GM19023 (cell line): Measurements from ENCODE around the gene COQ7.
A peak's percentile ranks its signal among the peaks of the same experiment; 100 is the strongest.

Experiments
- ATAC-seq: cut with Tn5 transposase; IDR thresholded peaks from one replicate; pipeline ENCODE4 v1.9.1; 2021; ENCODE audit warnings: mild to moderate bottlenecking, moderate library complexity; ENCODE audit not compliant: unreplicated experiment

COQ7 gene

GRCh38 chr16:19085679-19086200, 18.3 kb downstream of the COQ7 start:
- no peak for ATAC-seq

GRCh38 chr16:19086322-19087199, 19.1 kb downstream of the COQ7 start:
- ATAC-seq: peak; percentile 70

GRCh38 chr16:19088341-19088916, 21.0 kb downstream of the COQ7 start:
- ATAC-seq: no peak

DNA sequence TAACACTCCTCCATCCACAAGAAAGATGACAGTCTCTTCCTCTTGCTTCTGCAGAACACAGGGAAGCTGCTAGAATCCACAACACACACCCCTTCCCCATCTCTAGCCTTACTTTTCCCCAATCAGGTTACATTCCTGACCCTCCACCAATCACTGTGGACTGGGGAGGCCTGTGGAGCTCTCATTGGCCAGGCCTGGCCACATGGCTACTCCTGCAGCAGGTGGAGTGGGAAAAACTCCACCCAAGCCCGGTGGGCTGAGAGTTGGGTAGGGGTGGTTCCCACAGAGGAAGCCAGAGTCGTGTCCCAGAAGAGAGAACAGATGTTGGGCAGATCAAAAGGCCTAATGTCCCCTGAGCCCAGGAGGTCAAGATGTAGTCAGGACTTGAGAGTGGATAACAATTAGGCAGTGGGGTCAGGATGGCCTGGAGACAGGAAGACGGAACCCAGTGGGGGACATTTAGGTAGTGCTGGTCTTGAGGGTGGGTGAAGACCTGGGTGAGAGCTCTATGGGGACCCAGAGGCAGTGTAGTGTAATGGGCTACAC, 22.1 kb downstream of the COQ7 start:
- ATAC-seq: no peak

DNA sequence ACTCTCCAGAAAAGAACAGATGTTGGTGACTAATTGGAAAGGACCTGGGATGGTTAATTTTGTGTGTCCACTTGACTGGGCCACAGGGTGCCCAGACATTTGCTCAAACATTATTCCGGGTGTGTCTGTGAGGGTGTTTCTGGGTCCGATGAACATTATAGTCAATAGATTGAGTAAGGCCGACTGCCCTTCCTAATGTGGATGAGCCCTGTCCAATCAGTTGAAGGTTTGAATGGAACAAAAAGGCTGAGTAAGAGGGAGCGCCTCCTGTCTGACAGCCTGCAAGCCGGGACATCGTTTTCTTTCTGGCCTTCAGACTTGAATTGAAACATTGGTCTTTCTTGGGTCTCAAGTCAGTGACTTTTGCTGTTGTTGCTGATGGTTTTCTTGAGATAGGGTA, 23.5 kb downstream of the COQ7 start:
- no peak for ATAC-seq

DNA sequence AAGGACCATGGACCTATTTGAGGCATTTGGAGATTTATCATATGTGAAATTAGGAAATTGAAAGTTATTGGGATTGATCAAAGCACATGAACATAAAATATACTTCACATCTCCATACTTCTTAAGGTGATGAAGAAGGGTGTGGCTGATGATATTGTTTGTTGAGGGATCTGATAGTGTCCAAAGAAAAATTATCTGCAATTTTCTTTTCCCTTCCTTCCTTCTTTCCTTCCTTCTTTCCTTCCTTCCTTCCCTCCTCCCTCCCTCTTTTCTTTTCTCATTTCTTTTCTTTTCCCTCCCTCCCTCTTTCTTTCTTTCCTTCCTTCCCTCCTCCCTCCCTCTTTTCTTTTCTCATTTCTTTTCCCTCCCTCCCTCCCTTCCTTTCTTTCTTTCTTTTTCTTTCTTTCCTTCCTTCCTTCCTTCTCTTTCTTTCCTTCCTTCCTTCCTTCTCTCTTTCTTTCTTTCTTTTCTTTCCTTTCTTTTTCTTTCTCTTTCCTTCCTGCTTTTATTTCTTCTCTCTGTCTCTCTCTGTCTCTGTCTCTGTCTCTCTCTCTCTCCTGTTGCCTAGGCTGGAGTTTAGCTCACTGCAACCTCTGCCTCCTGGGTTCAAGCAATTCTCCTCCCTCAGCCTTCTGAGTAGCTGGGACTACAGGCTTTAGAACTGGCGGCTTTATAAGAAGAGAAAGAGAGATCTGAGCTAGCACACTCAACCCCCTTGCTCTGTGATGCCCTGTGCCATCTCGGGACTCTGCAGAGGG, 25.4 kb downstream of the COQ7 start:
- no peak for ATAC-seq

DNA sequence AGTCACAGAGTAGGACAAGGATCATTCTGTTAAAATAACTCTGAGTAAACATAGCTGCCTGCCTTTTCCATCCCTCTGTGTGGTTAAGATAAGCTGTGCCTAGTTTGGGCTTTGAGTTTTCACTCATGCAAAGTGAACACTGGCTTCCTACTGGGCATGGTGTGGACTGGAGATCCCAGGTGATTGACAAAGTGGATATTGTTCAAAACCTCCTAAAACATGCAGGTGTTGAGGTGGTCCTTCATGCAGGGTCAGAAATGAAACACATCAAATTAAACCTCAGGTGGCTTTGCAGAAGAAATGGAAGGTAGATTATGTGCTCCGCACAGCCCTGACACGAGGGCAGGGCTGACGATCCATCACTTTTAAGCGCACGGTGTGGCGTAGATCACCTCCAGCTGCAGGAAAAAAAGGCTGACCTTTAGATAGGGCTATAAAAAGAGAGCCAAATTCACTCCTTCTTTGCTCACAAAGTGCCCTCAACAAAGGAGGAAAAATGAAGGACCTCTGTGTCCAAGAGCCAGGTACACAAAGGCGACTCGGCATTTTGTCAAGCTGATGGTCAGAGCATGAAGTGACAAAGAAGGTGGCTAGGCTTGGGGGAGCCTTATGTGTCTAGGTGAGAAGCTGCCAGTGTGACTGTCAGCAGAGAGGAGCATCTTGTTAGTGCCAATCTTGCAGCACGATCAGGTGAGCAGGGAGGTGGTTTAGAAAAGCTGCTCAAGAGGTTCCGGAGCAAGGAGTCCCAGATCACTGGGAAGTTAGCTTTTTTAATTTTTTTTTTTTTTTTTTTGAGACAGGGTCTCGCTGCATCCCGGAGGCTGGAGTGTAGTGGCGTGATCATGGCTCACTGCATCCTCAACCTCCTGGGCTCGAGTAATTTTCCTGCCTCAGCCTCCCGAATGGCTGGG, 26.5 kb downstream of the COQ7 start:
- no peak for ATAC-seq

DNA sequence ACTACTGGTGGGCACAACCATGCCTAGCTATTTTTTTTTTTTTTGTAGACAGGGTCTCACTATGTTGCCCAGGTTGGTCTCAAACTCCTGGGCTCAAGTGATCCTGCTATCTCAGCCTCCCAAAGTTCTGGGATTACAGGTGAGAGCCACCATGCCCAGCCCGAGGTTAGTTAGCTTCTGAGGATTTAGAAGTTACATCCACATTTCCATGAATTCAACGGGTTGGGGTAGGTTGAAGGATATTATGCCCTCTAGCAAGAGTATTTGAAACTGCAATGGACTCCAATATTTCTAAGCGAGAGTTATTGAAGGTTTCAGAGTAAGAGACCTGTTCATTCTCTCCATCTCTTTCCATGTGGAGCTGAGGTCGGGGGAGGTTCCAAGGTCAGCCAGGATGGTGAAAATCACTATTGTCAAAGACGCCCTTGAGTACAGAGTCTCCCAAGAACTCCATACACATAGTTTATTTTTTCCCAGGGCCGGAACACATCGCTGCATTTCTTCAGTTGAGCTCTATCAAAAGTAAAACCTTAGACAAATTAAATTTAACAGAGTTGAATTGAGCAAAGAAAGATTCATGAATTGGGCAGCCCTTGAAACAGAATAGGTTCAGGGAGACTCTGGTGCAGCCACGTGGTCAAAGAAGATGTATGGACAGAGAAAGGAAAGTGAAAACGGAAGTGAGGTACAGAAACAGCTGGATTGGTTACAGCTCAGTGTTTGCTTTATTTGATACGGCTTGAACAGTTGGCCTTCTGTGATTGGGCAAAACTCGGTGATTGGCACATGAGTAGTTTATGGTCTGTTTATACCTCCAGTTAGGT, 27.3 kb downstream of the COQ7 start:
- ATAC-seq: no peak

GRCh38 chr16:19095654-19096053, 28.2 kb downstream of the COQ7 start:
- no peak for ATAC-seq

- ATAC-seq: no peak
Measured at GRCh38 chr16:19098173-19098572, 30.8 kb downstream of the COQ7 start.

DNA sequence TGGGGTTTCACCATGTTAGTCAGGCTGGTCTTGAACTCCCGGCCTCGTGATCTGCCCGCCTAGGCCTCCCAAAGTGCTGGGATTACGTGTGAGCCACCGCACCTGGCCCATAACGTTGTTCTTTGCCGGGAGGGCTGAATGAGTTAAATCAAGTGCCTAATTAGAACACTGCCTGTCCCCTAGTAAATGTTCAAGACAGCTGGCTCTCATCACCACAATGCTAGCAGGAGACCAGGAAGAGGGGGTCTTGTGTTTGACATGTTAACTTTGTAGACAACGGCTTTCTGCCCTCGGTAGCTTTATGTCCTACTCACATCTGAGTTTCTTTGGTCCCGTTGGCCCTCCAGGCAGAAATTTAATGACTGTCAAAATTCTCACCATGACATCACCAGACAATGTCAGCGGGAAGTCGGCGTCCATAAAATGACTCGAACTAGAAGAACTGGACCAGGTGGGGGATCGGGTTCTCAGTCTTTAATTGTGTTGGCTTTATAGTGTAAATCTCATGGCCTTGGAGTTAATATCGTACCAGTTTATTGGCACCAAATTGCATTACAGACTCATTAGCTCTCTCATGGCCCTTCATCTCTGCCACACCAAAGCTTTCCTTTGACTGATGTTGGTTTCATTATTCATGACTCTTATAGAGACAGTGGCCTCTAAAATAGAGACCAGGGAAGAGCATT, 34.9 kb downstream of the COQ7 start:
- no peak for ATAC-seq

DNA sequence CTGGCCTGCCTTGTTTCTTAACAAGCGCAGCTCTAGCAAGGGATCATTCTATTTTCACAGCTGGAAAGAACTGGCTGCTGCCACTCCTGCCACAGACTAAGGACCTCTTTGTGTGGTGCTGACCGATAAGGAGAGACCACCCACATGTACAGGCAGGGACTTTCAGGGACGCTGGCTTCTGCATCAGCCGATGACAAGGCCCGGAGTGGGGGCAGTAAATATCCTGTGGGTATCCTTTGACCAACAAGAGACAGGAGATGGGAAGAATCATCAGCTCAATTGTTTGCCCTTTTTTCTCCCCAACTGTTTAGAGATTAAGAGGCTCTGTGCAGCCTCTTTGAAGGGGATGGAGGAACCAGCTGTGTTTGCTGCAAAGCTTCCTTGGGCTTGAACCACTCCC, 37.2 kb downstream of the COQ7 start:
- ATAC-seq: no peak

- ATAC-seq: no peak
Measured at GRCh38 chr16:19105131-19105530, 37.7 kb downstream of the COQ7 start.

DNA sequence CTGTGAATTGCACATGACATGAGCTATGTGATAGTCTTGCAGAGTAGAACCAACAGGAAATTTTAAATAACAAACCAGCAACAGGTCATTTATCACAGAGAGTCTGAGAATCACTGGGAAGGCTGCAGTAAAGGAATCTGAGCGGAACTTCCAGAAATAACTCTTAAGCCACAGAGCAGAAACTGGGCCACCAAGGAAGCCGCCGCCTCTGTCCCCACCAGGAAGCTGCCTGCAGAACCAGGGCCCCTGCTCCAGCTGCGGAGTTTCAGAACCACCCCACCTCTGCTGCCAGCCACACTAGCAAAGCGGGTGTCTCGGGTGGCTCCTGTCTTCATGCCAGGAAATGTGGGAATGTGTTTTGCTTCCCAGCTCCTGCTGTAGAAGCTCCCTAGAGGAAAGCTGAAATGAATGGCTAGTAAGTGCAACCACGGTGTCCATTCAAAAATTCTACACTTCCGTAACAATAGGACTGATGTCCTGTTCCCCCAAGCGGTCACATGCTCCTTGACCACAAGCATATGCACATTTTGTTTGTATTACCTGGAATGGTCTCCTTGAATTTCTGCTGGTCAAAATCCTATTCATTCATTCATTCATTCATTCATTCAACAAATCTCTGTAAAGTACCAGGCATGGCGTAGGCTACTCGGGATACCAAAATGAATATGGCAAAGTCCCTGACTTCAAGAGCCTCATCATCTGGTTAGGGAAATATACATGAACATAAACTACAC, 38.6 kb downstream of the COQ7 start:
- ATAC-seq: no peak

- ATAC-seq: no peak
Measured at GRCh38 chr16:19106625-19107020, 39.2 kb downstream of the COQ7 start.

DNA sequence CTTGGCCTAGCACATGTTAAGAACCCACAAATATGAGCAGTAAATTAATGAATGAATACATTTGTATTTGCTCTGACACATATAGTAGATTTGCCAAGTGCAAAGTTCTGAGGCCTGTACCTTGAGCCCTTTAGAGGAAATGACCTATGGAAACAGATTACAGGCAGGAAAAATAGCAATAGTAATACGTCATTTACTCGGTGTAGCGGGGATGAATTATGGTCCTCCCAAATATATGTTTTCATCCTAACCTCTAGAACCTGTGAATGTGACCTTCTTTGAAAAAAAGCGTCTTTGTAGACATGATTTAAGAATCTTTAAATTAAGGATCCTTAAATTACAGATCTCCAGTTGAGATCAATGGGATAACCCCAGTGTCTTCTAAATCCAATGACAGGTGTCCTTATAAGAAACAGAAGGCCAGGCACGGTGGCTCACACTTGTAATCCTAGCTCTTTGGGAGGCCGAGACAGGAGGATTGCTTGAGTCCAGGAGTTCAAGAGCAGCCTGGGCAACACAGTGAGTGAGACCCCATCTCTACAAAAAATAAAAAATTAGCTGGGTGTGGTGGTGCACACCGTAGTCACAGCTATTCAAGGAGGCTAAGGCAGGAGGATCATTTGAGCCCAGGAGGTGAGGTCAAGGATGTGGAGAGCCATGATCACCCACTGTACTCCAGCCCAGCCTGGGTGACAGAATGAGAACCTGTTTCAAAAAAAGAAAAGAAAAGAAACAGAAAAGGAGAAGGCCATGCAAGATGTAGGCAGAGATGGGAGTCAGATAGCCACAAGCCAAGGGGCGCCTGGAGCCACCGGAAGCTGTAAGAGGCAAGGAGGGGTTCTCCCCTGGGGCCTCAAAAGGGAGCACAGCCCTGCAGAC, 41.2 kb downstream of the COQ7 start:
- no peak for ATAC-seq

DNA sequence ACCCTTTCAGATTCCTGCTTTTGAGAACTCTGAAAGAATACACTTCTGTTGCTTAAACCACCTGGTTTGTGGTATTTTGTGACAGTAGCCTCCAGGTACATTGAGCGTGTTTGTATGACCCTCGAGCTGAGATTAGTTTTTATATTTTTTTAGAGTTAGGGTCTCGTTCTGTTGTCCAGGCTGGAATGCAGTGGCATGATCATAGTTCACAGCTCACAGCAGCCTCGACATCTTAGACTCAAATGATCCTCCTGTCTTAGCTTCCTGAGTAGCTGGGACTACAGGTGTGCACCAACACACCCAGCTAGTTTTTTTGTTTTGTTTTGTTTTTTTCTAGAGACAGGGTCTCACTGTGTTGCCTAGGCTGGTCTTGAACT, 41.9 kb downstream of the COQ7 start:
- no peak for ATAC-seq
